ENCODE data around the gene TFF3.

The TFF3 gene

GRCh38 chr21:42269386-42269785 lies 45.8 kb downstream of the TFF3 start:
- no peaks in the 10 kb centered on the region for H3K9me2 ChIP-seq (replicated peaks; ENCODE audit: low read depth, low read length)
- no peak for TF ChIP-seq EZH2phosphoT487 (IDR thresholded peaks at IDR 0.05; ENCODE audit: borderline replicate concordance)
- peak; percentile 28; the same call in 1 of the 2 replicates for TF ChIP-seq CTCF (conservative IDR thresholded peaks at IDR 0.05; ENCODE audit: low read length)
- no peaks in the 10 kb centered on the region for H3K9me3 ChIP-seq (ENCODE audit: insufficient read depth, low read depth, low read length)
- peaks cover 23% of the 10 kb centered on the region; the same call in 1 of the 2 replicates for H3K36me3 ChIP-seq (ENCODE audit: insufficient read depth, low read length)
- H3K27me3 ChIP-seq (ENCODE audit: insufficient read depth, low read length, poor library complexity, severe bottlenecking) = no peaks in the 10 kb centered on the region
- peaks cover 7% of the 10 kb centered on the region; the same call in 1 of the 2 replicates for H3F3A ChIP-seq (ENCODE audit: low read depth)
- peaks cover 44% of the 10 kb centered on the region for H3K4me1 ChIP-seq (ENCODE audit: insufficient read depth, low read length, poor library complexity, severe bottlenecking)
- H3K79me2 ChIP-seq (ENCODE audit: insufficient read depth, low read length) = peaks cover 40% of the 10 kb centered on the region
- no peaks in the 10 kb centered on the region for H4K20me1 ChIP-seq (ENCODE audit: insufficient read depth, low read length, poor library complexity, severe bottlenecking)
- H3K4me3 ChIP-seq (ENCODE audit: low read length, poor library complexity, severe bottlenecking) = peak overlapping the region; percentile 50
- H3K4me2 ChIP-seq (ENCODE audit: low read depth, low read length, poor library complexity, severe bottlenecking) = peak overlapping the region; percentile 86
- no peak overlapping the region for H2AFZ ChIP-seq (ENCODE audit: low read length)
- H3K9ac ChIP-seq (ENCODE audit: low read depth, low read length, poor library complexity, severe bottlenecking) = peak overlapping the region; percentile 77

- H4K20me1 ChIP-seq (ENCODE audit: insufficient read depth, low read length, poor library complexity, severe bottlenecking) = no peaks in the 10 kb centered on the region
- peak overlapping the region; percentile 77 for H3K9ac ChIP-seq (ENCODE audit: low read depth, low read length, poor library complexity, severe bottlenecking)
- peaks cover 63% of the 10 kb centered on the region for H3K4me1 ChIP-seq (ENCODE audit: insufficient read depth, low read length, poor library complexity, severe bottlenecking)
- H2AFZ ChIP-seq (ENCODE audit: low read length) = no peak overlapping the region
- H3K9me3 ChIP-seq (ENCODE audit: insufficient read depth, low read depth, low read length) = no peaks in the 10 kb centered on the region
- H3K9me2 ChIP-seq (replicated peaks; ENCODE audit: low read depth, low read length) = no peaks in the 10 kb centered on the region
- H3F3A ChIP-seq (ENCODE audit: low read depth) = peaks cover 7% of the 10 kb centered on the region; the same call in 1 of the 2 replicates
- peak overlapping the region; percentile 86 for H3K4me2 ChIP-seq (ENCODE audit: low read depth, low read length, poor library complexity, severe bottlenecking)
- peak overlapping the region; percentile 66 for H3K4me3 ChIP-seq (ENCODE audit: low read length, poor library complexity, severe bottlenecking)
- H3K27me3 ChIP-seq (ENCODE audit: insufficient read depth, low read length, poor library complexity, severe bottlenecking) = no peaks in the 10 kb centered on the region
- H3K36me3 ChIP-seq (ENCODE audit: insufficient read depth, low read length) = peaks cover 1% of the 10 kb centered on the region; the same call in 1 of the 2 replicates
- TF ChIP-seq EZH2phosphoT487 (IDR thresholded peaks at IDR 0.05; ENCODE audit: borderline replicate concordance) (no peak), CTCF (conservative IDR thresholded peaks at IDR 0.05; ENCODE audit: low read length) (no peak)
- H3K79me2 ChIP-seq (ENCODE audit: insufficient read depth, low read length) = peaks cover 63% of the 10 kb centered on the region
These were observed 48.1 kb downstream of the TFF3 start for GRCh38 chr21:42266971-42267556.

- Histone ChIP-seq H3F3A (ENCODE audit: low read depth) (peaks cover 7% of the 10 kb centered on the region; the same call in 1 of the 2 replicates), H3K4me3 (ENCODE audit: low read length, poor library complexity, severe bottlenecking) (no peak overlapping the region), H3K9ac (ENCODE audit: low read depth, low read length, poor library complexity, severe bottlenecking) (no peak overlapping the region), H3K9me2 (replicated peaks; ENCODE audit: low read depth, low read length) (no peaks in the 10 kb centered on the region), H3K9me3 (ENCODE audit: insufficient read depth, low read depth, low read length) (no peaks in the 10 kb centered on the region), H3K4me2 (ENCODE audit: low read depth, low read length, poor library complexity, severe bottlenecking) (no peak overlapping the region), H3K79me2 (ENCODE audit: insufficient read depth, low read length) (peaks cover 77% of the 10 kb centered on the region), H3K4me1 (ENCODE audit: insufficient read depth, low read length, poor library complexity, severe bottlenecking) (peaks cover 67% of the 10 kb centered on the region), H3K27me3 (ENCODE audit: insufficient read depth, low read length, poor library complexity, severe bottlenecking) (no peaks in the 10 kb centered on the region), H4K20me1 (ENCODE audit: insufficient read depth, low read length, poor library complexity, severe bottlenecking) (no peaks in the 10 kb centered on the region), H2AFZ (ENCODE audit: low read length) (no peak overlapping the region), H3K36me3 (ENCODE audit: insufficient read depth, low read length) (no peaks in the 10 kb centered on the region; the same call in 1 of the 2 replicates)
- no peak for TF ChIP-seq EZH2phosphoT487 (IDR thresholded peaks at IDR 0.05; ENCODE audit: borderline replicate concordance)
- TF ChIP-seq CTCF (conservative IDR thresholded peaks at IDR 0.05; ENCODE audit: low read length) = no peak
These were observed 49.9 kb downstream of the TFF3 start for GRCh38 chr21:42265231-42265812.
